ENCODE measurements around the gene ZNF761.
"Not testable (repeated sequence)": the region's sequence is repeated elsewhere in the genome, so short reads cannot be mapped to it uniquely, and the experiment has no call there.

Gene ZNF761

GRCh38 chr19:53431399-53432087, at the start of gene ZNF761:
Gene ZNF761, plus strand, starts transcription at chr19:53431984. Its CDS starts 15,285 bp downstream, at chr19:53447269.
- peak; percentile 84 for DNase-seq

- no peak for DNase-seq
Observed at GRCh38 chr19:53388168-53388567, 43.6 kb upstream of the ZNF761 start.

GRCh38 chr19:53388904-53389303, 42.9 kb upstream of the ZNF761 start:
- DNase-seq, result no peak

GRCh38 chr19:53389571-53389970, 42.2 kb upstream of the ZNF761 start:
- no peak for DNase-seq

- no peak for DNase-seq
Observed at GRCh38 chr19:53389978-53390377, 41.8 kb upstream of the ZNF761 start.

GRCh38 chr19:53394522-53394973, 37.2 kb upstream of the ZNF761 start:
- DNase-seq, result no peak

- DNase-seq, result peak; percentile 68
Observed at GRCh38 chr19:53394974-53395839, 36.6 kb upstream of the ZNF761 start, which contains the start of gene ZNF765. Gene ZNF765, plus strand, starts transcription at chr19:53395149. Its CDS starts 2,867 bp downstream, at chr19:53398016.

- DNase-seq, result not testable (repeated sequence)
Observed at GRCh38 chr19:53395840-53396524, 35.8 kb upstream of the ZNF761 start.

GRCh38 chr19:53396525-53396868, 35.3 kb upstream of the ZNF761 start:
- DNase-seq, result no peak

GRCh38 chr19:53397918-53398317, 33.9 kb upstream of the ZNF761 start:
- DNase-seq, result not testable (repeated sequence)

- DNase-seq, result no peak
Observed at GRCh38 chr19:53409505-53410204, 22.1 kb upstream of the ZNF761 start.

GRCh38 chr19:53420520-53421315, 11.1 kb upstream of the ZNF761 start:
- DNase-seq, result not testable (repeated sequence)

GRCh38 chr19:53422551-53422950, 9.2 kb upstream of the ZNF761 start:
- DNase-seq, result no peak

- not testable (repeated sequence) for DNase-seq
Observed at GRCh38 chr19:53423074-53423473, 8.7 kb upstream of the ZNF761 start.

GRCh38 chr19:53423680-53424079, 8.1 kb upstream of the ZNF761 start:
- not testable (repeated sequence) for DNase-seq

GRCh38 chr19:53424968-53425597, 6.7 kb upstream of the ZNF761 start:
- DNase-seq, result no peak

- DNase-seq, result no peak
Observed at GRCh38 chr19:53432088-53432661, 391 bp downstream of the ZNF761 start.

GRCh38 chr19:53443809-53444208, 12.0 kb downstream of the ZNF761 start:
- not testable (repeated sequence) for DNase-seq

- not testable (repeated sequence) for DNase-seq
Observed at GRCh38 chr19:53447196-53447595, 15.4 kb downstream of the ZNF761 start.

- DNase-seq, result no peak
Observed at GRCh38 chr19:53455828-53456227, 24.0 kb downstream of the ZNF761 start.
